Suprapubic skin (tissue), 4 donors: ENCODE results near the gene EP400. TPM values are rescaled to one million over a fixed set of nuclear protein-coding genes. Genes with fewer than 3 reads are reported as not detected.

Experiments
- DNase-seq, 2 donors: peaks; one replicate each; pipeline ENCODE4 v3.0.0-alpha.2; 2019; ENCODE audit warnings: low spot score in 2 of 2
- H3K27ac ChIP-seq: fragments of 200-600 bp; sonication (generic); one replicate; pipeline ENCODE4 v1.5.1; 2019
- H3K27me3 ChIP-seq: fragments of 200-600 bp; sonication (generic); one replicate; pipeline ENCODE4 v1.5.1; 2019
- H3K36me3 ChIP-seq: fragments of 200-600 bp; sonication (generic); one replicate; pipeline ENCODE4 v1.5.1; 2019
- H3K4me1 ChIP-seq: fragments of 200-600 bp; sonication (generic); one replicate; pipeline ENCODE4 v1.5.1; 2019
- H3K4me3 ChIP-seq: fragments of 200-600 bp; sonication (generic); one replicate; pipeline ENCODE4 v1.5.1; 2019; ENCODE audit warnings: mild to moderate bottlenecking
- H3K9me3 ChIP-seq: fragments of 200-600 bp; sonication (generic); one replicate; pipeline ENCODE4 v1.5.1; 2019
- CTCF ChIP-seq, 2 donors: fragments of 200-600 bp in 1 of 2; fragments of 450-650 bp in 1 of 2; sonication (generic) in 1 of 2; IDR thresholded peaks; one replicate each; pipeline ENCODE4 v1.5.1; 2016 to 2019; ENCODE audit warnings: antibody characterized with exemption in 2 of 2, mild to moderate bottlenecking in 1 of 2, moderate library complexity in 1 of 2
- EP300 ChIP-seq: sonication (generic); formaldehyde crosslinking; IDR thresholded peaks from one replicate; pipeline ENCODE4 v1.6.1; 2017; ENCODE audit warnings: antibody characterized with exemption
- POLR2A ChIP-seq, 2 donors: fragments of 450-650 bp; IDR thresholded peaks; one replicate each; pipeline ENCODE4 v1.6.1; 2017; ENCODE audit warnings: antibody characterized with exemption in 2 of 2, mild to moderate bottlenecking in 2 of 2, moderate library complexity in 2 of 2
- POLR2AphosphoS5 ChIP-seq, 3 donors: sonication (generic); formaldehyde crosslinking; IDR thresholded peaks; one replicate each; pipeline ENCODE4 v1.6.1; 2017; ENCODE audit warnings: antibody characterized with exemption in 3 of 3
- whole genome bisulfite sequencing: methylation state at CpG from one replicate; pipeline ENCODE4 v1.1.5; 2018; 5-methylcytosine and 5-hydroxymethylcytosine counted together
- total RNA-seq, 4 donors: library from RNA; depleted of rRNA; stranded (reverse); fragments of >200 nt; gene quantifications; one replicate each; pipeline ENCODE4 v1.1.0, GENCODE V29; 2016

Gene EP400
- total RNA-seq, 4 donors from 2014 or later = 32.0 to 81.3 (median 40.1) TPM

GRCh38 chr12:131915000-131915689 lies 34.6 kb upstream of the EP400 start:
- Histone ChIP-seq H3K4me3 (no peak overlapping the region), H3K36me3 (peaks cover 95% of the 10 kb centered on the region), H3K27me3 (no peaks in the 10 kb centered on the region), H3K9me3 (no peaks in the 10 kb centered on the region), H3K27ac (no peak overlapping the region), H3K4me1 (peaks cover 8% of the 10 kb centered on the region)
- 50% methylated on average over 2 of the region's 20 CpGs for WGBS
- no peak for DNase-seq
- TF ChIP-seq POLR2A (IDR thresholded peaks at IDR 0.05) (no peak), EP300 (no peak), CTCF (IDR thresholded peaks at IDR 0.05) (no peak), POLR2AphosphoS5 (IDR thresholded peaks at IDR 0.05) (no peak)

- H3K9me3 ChIP-seq = no peaks in the 10 kb centered on the region
- no peak for DNase-seq
- no peak overlapping the region for H3K4me3 ChIP-seq
- H3K27ac ChIP-seq = no peak overlapping the region
- WGBS = no CpG with 5 or more reads among the region's 21 CpGs
- TF ChIP-seq POLR2A (IDR thresholded peaks at IDR 0.05) (no peak), CTCF (IDR thresholded peaks at IDR 0.05) (no peak), POLR2AphosphoS5 (IDR thresholded peaks at IDR 0.05) (no peak), EP300 (no peak)
- peaks cover 8% of the 10 kb centered on the region for H3K4me1 ChIP-seq
- H3K36me3 ChIP-seq = peaks cover 95% of the 10 kb centered on the region
- H3K27me3 ChIP-seq = no peaks in the 10 kb centered on the region
Observed at GRCh38 chr12:131915823-131916222, 33.9 kb upstream of the EP400 start.

GRCh38 chr12:131916306-131917138 lies 33.2 kb upstream of the EP400 start:
- WGBS = 87% methylated on average over 11 of the region's 36 CpGs
- no peak for TF ChIP-seq EP300
- no peak for TF ChIP-seq POLR2A (IDR thresholded peaks at IDR 0.05)
- no peak for TF ChIP-seq POLR2AphosphoS5 (IDR thresholded peaks at IDR 0.05)
- no peak for TF ChIP-seq CTCF (IDR thresholded peaks at IDR 0.05)

GRCh38 chr12:131917139-131917710 lies 32.5 kb upstream of the EP400 start:
- peak in 1 of 2 donors; percentile 92 for DNase-seq
- Histone ChIP-seq H3K4me3 (no peak overlapping the region), H3K36me3 (peaks cover 95% of the 10 kb centered on the region), H3K27me3 (no peaks in the 10 kb centered on the region), H3K27ac (no peak overlapping the region), H3K4me1 (peaks cover 2% of the 10 kb centered on the region), H3K9me3 (no peaks in the 10 kb centered on the region)
- 73% methylated on average over 16 of the region's 31 CpGs for WGBS
- TF ChIP-seq CTCF (IDR thresholded peaks at IDR 0.05) (no peak), EP300 (no peak), POLR2A (IDR thresholded peaks at IDR 0.05) (no peak), POLR2AphosphoS5 (IDR thresholded peaks at IDR 0.05) (no peak)

More at GRCh38 chr12:131916306-131917138, 33.2 kb upstream of the EP400 start:
- no peak overlapping the region for H3K4me3 ChIP-seq
- no peak overlapping the region for H3K27ac ChIP-seq
- peaks cover 95% of the 10 kb centered on the region for H3K36me3 ChIP-seq
- H3K27me3 ChIP-seq = no peaks in the 10 kb centered on the region
- peaks cover 8% of the 10 kb centered on the region for H3K4me1 ChIP-seq
- DNase-seq = no peak
- no peaks in the 10 kb centered on the region for H3K9me3 ChIP-seq
